ENCODE data around the gene PRR20E.
"Not testable (repeated sequence)": the region's sequence is repeated elsewhere in the genome, so short reads cannot be mapped to it uniquely, and the experiment has no call there.

PRR20E gene

GRCh38 chr13:57166897-57167296 lies at the start of gene PRR20E:
TSS of gene PRR20E (plus strand) at chr13:57167197. CDS start at chr13:57167584, 387 bp downstream.
- DNase-seq (ENCODE audit: low read depth) = not testable (repeated sequence)

DNA sequence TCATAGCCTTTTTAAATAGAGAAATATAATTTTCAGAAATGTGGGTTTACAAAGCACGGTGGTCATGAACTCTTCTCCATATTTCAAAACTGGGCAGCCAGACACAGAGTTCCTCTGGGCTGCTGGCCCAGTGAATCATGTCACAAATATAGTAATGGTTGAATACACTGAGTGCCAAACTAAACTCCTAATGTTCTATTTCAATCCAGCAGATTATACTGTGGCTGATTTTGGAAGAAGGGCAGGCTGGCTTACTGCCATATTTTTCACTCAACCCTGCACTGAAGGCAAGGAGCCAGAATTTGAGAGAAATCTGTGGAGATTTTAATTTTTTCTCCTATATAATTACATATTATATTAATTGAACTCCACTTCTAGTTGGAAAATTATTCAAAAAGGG lies 43.3 kb upstream of the PRR20E start:
- no peak for DNase-seq (ENCODE audit: low read depth)

DNA sequence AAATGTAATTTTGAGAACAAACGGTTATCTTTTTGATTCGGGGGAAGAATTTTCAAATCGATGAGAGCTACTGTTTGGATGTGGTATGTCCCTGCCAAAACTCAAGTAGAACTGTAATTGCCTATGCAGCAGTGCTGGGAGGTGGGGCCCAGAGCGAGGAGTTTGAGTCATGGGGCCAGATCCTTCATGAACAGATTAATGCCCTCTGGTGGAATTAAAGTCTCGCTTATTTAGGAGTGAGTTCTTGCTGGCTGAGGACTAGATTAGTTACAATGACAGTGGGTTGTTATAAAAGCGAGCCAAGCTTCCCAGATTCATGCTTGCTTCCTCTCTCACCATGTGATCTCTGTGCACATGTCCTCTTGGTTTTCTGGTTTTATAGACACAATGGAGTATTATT lies 38.1 kb upstream of the PRR20E start:
- DNase-seq (ENCODE audit: low read depth) = no peak

GRCh38 chr13:57136093-57136492 lies 30.9 kb upstream of the PRR20E start:
- DNase-seq (ENCODE audit: low read depth) = no peak

DNA sequence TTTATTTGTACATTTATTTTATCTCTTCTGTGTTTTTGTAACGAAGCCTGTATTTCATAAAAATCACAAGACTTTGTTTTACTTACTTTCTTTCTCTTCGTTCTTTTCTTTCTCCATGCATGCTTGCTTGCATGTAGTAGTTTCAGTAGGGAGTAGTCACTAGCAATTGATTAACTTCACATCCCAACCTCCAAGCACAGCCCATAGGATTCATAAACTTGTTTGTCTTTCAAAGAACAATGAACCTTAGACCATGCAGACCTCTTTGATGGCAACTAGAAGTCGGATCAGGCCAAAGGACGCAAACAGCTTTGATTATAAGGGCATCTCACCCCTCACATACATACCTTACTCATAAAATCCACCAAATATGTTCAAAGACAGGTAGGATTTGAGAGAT lies 29.4 kb upstream of the PRR20E start:
- DNase-seq (ENCODE audit: low read depth) = no peak

DNA sequence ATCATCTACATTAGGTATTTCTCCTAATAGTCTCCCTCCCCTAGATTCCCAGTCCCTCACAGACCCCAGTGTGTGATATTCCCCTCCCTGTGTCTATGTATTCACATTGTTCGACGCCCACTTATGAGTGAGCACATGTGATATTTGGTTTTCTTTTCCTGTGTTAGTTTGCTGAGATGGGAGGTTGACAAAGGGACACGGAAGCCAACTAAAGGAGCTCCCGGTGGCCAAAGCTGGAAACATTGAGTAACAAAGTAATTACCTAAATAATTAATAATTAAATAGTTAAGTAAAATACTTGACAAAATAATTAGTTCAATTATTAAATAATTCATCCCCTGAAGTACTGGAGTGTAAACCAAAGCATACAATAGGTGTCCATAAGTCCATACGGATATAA lies 28.0 kb upstream of the PRR20E start:
- no peak for DNase-seq (ENCODE audit: low read depth)

DNA sequence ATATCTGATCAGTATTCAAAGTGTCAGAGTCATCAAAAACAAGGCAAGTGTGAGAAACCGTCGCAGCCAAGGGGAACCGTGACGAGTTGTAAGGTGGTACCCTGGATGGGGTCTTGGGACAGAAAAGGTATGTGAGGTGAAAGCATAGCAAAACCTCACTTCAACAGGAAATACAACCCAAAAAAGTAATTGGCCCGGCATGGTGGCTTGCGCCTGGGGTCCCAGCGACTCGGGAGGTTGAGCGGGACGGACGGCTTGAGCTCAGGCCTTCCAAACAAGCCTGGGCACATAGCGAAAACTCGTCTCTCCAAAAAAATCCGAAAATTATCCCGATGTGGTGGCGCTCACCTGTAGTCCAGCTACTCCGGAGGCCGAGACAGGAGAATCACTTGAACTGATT lies 27.2 kb upstream of the PRR20E start:
- DNase-seq (ENCODE audit: low read depth) = not testable (repeated sequence)

- not testable (repeated sequence) for DNase-seq (ENCODE audit: low read depth)
Measured at GRCh38 chr13:57140235-57140968, 26.6 kb upstream of the PRR20E start, which contains the start of gene PRR20A. TSS of gene PRR20A (plus strand) at chr13:57140918. CDS start at chr13:57141305, 387 bp downstream.

DNA sequence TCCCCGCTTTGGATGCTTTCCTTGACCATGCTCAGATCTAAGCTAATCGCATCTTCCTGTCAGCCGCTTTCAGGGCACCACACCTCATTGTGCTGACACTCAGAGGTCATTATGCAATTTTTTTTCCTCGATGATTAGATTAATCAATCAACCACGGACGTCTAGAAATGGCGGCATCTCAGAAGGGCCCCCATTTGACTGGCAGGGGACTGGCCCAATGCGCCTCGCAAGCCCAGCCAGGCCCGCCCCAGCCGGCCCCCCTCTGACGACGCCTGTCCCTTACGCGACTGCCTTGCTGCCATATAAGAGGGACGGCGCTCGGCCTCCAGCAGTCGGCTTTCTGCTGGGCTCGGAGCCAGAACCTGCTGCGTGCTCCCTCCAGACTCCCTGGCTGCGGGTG lies 19.8 kb upstream of the PRR20E start, which contains the start of gene PRR20B:
TSS of gene PRR20B (plus strand) at position 301 of the 400 bp plus-strand sequence. CDS start 387 bp downstream, outside the sequence.
- DNase-seq (ENCODE audit: low read depth) = not testable (repeated sequence)

- not testable (repeated sequence) for DNase-seq (ENCODE audit: low read depth)
Measured at GRCh38 chr13:57148106-57148505, 18.9 kb upstream of the PRR20E start.

GRCh38 chr13:57153761-57154160 lies 13.2 kb upstream of the PRR20E start, which contains the start of gene PRR20C:
TSS of gene PRR20C (plus strand) at chr13:57154061. CDS start at chr13:57154448, 387 bp downstream.
- DNase-seq (ENCODE audit: low read depth) = not testable (repeated sequence)

GRCh38 chr13:57160332-57160731 lies 6.7 kb upstream of the PRR20E start, which contains the start of gene PRR20D:
TSS of gene PRR20D (plus strand) at chr13:57160632. CDS start at chr13:57161019, 387 bp downstream.
- DNase-seq (ENCODE audit: low read depth) = not testable (repeated sequence)

DNA sequence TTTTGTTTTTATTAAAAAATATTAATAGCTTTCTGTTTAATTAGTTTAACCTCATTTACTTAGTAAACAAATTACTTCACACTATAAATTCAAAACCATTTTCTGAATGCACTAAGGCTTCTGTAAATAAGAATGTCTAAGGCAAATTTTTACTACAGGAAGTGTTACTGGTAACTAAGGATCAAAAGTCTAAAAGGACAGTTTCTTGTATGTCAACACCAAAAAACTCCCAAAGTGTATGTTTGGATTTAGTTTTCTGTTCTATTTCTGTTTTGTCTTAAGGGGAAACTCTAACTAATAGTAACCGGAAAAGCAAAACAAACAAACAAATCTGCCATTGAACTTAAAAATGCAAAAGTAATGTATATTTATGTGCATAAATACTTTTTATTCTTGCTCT lies 24.7 kb downstream of the PRR20E start:
- DNase-seq (ENCODE audit: low read depth) = no peak

DNA sequence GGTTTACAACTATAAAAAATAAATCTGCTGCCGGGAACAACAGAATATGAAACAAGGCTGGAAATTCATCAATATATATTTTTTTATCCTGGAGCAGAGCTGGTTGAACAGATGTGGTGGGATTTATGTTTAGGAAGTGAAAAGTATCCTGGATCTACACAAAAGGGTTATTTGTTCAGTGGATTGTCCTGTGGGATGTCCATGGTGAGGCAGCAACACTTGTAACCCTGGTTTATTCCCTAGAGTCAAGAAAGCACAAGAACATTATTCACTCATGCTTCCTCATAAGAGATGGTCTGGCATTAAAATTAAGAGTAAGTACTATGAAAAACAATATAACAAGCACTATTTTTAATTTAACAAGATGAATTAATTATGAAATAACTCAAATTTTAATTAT lies 46.0 kb downstream of the PRR20E start:
- no peak for DNase-seq (ENCODE audit: low read depth)
